Lower leg skin (tissue), 3 donors: ENCODE results near the gene SMIM3.

Experiments used
- POLR2A ChIP-seq, 2 donors: fragments of 450-650 bp; IDR thresholded peaks; one replicate each; pipeline ENCODE4 v1.6.1; 2016 to 2017; ENCODE audit warnings: antibody characterized with exemption in 2 of 2, mild to moderate bottlenecking in 1 of 2, moderate library complexity in 1 of 2
- TF ChIP-seq, protein P1 (sequence below), 3 donors: fragments of 450-650 bp; IDR thresholded peaks; one replicate each; pipeline ENCODE4 v1.5.1; 2016; ENCODE audit warnings: antibody characterized with exemption in 3 of 3, mild to moderate bottlenecking in 3 of 3, moderate library complexity in 2 of 3

DNA sequence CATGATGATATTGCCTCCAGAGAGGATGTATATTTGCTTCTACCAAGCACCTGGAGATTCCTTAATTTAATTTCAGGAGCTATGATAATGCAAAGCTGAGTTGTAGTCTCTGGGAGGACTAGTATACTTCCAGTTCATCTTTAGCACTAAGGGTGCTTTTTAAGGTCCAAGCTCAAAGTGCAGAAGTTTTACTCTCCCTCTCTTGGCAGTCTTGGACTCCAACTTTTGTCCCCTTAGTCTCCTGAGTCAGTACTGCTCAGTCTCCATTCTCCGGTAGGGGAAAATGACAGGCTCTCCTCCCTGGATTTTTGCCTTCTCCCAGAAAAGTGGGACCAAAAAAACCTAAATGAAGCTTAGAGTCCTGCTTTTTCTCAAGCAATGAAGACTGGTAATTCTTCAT is 8.3 kb downstream of the SMIM3 start:
- TF ChIP-seq, protein P1, sequence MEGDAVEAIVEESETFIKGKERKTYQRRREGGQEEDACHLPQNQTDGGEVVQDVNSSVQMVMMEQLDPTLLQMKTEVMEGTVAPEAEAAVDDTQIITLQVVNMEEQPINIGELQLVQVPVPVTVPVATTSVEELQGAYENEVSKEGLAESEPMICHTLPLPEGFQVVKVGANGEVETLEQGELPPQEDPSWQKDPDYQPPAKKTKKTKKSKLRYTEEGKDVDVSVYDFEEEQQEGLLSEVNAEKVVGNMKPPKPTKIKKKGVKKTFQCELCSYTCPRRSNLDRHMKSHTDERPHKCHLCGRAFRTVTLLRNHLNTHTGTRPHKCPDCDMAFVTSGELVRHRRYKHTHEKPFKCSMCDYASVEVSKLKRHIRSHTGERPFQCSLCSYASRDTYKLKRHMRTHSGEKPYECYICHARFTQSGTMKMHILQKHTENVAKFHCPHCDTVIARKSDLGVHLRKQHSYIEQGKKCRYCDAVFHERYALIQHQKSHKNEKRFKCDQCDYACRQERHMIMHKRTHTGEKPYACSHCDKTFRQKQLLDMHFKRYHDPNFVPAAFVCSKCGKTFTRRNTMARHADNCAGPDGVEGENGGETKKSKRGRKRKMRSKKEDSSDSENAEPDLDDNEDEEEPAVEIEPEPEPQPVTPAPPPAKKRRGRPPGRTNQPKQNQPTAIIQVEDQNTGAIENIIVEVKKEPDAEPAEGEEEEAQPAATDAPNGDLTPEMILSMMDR (IDR thresholded peaks at IDR 0.05): no peak
- TF ChIP-seq POLR2A (IDR thresholded peaks at IDR 0.05): no peak
